Measurements from ENCODE around the gene GJC1. TPM values are rescaled to one million over a fixed set of nuclear protein-coding genes. Genes with fewer than 3 reads are reported as not detected.
A peak's percentile ranks its signal among the peaks of the same experiment; 100 is the strongest.

GJC1 gene
- total RNA-seq, 1 experiment from 2014 or later: 119 TPM

DNA sequence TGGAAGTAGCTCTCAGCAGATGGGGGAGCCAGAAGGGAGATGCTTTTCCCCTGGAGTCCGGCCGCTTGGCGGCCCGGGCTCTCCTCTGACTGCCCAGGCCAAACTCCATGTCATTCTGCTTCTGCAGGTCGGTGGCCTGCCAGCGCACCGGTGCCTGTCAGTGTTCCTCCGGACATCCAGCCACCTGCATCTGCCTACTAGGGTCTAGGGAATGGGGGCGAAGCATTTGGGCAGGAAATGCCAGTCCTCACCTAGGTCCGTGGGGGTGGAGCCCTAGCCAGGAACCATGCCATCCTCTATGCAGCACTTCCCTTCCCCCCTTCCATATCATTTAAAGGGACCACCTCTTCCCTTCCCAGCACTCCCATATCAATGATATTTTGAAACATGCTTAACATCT is 34.2 kb downstream of the GJC1 start:
- H3K23ac ChIP-seq (ENCODE audit: insufficient read length, low read depth, low read length): no peak overlapping the region
- no peak overlapping the region for H3K4ac ChIP-seq (ENCODE audit: low read depth, low read length)
- Mint-ChIP-seq H3K27me3 (ENCODE audit: low read depth) (no peaks in the 10 kb centered on the region), H3K4me1 (peaks cover 5 to 20% of the 10 kb centered on the region in 2 experiments), H3K4me3 (no peak overlapping the region), H3K36me3 (ENCODE audit: insufficient read depth in 1 of 3, low read depth in 3 of 3) (peaks cover 2 to 28% (median 11%) of the 10 kb centered on the region in 3 experiments; a peak in 6 of 7 replicates), H3K9me3 (no peaks in the 10 kb centered on the region), H3K27ac (peak overlapping the region; percentile 31 to 95 (median 90); a peak in 6 of 7 replicates)
- no peak overlapping the region for H3K4me2 ChIP-seq (ENCODE audit: insufficient read depth, insufficient read length, low read length)
- H4K5ac ChIP-seq (ENCODE audit: insufficient read length, low read depth, low read length): no peak overlapping the region
- H2BK120ac ChIP-seq (ENCODE audit: low read depth, low read length, poor library complexity, severe bottlenecking): no peak overlapping the region
- no peaks in the 10 kb centered on the region for H3K79me1 ChIP-seq (ENCODE audit: insufficient read depth, low read depth, low read length, poor library complexity, severe bottlenecking)
- TF ChIP-seq CTCF (conservative IDR thresholded peaks at IDR 0.05): no peak
- H3K14ac ChIP-seq (ENCODE audit: insufficient read depth, low read length): no peak overlapping the region
- no peak overlapping the region for H2BK15ac ChIP-seq (ENCODE audit: low read depth, low read length)
- no peak overlapping the region for H2AK5ac ChIP-seq (ENCODE audit: insufficient read length, low read length)
- no peak overlapping the region for H2BK5ac ChIP-seq (ENCODE audit: insufficient read length, low read length)
- H2AFZ ChIP-seq (ENCODE audit: low read length): no peak overlapping the region
- no peak overlapping the region for H2BK20ac ChIP-seq (ENCODE audit: low read depth, low read length, poor library complexity, severe bottlenecking)
- DNase-seq: no peak
- H3K79me2 ChIP-seq (ENCODE audit: insufficient read depth, low read length): no peaks in the 10 kb centered on the region
- H3K23me2 ChIP-seq (ENCODE audit: insufficient read length, low read depth, low read length, poor library complexity, severe bottlenecking): no peaks in the 10 kb centered on the region
- no peak overlapping the region for H3K9ac ChIP-seq (ENCODE audit: extremely low read depth, insufficient read length, low read length)
- H3T11ph ChIP-seq (ENCODE audit: low read length): no peak overlapping the region
- no peak overlapping the region for H4K91ac ChIP-seq (ENCODE audit: insufficient read length, low read depth, low read length)
- no peaks in the 10 kb centered on the region for H4K20me1 ChIP-seq (ENCODE audit: control insufficient read depth, insufficient read depth, insufficient read length)
- no peak overlapping the region for H3K27ac ChIP-seq (ENCODE audit: insufficient read length, low read depth, low read length)
- no peak overlapping the region for H3K56ac ChIP-seq (ENCODE audit: insufficient read length, low read depth, low read length)
- no peak overlapping the region for H3K18ac ChIP-seq (ENCODE audit: insufficient read length, low read depth, low read length)
- WGBS (ENCODE audit: extremely low coverage, insufficient read length, low lambda C conversion rate): no CpG with 5 or more reads among the region's 10 CpGs
- no peak overlapping the region for H4K8ac ChIP-seq (replicated peaks; ENCODE audit: insufficient read length, low read depth, low read length)
- H2BK12ac ChIP-seq (ENCODE audit: insufficient read length, low read depth, low read length): no peak overlapping the region
- no peaks in the 10 kb centered on the region; the same call in 1 of the 2 replicates for H3K4me1 ChIP-seq (ENCODE audit: insufficient read depth, low read length)
- H3K27me3 ChIP-seq (ENCODE audit: insufficient read depth, low read length): no peaks in the 10 kb centered on the region
- H3K9me3 ChIP-seq (ENCODE audit: control insufficient read depth, low read depth, low read length): no peaks in the 10 kb centered on the region
